ENCODE data around the gene NSUN4. TPM values are rescaled to one million over a fixed set of nuclear protein-coding genes. Genes with fewer than 3 reads are reported as not detected.

The NSUN4 gene
- total and polyA plus RNA-seq, 2 of the 13 experiments (the other 11 are each of a cell fraction or from before 2014, with no cell fraction given): 21.5 to 23.5 TPM

- TF ChIP-seq ZBTB10 (CRISPR knock-in tag; IDR thresholded peaks at IDR 0.05; ENCODE audit: borderline replicate concordance): no peak
- TF ChIP-seq ZBTB4 (CRISPR knock-in tag; IDR thresholded peaks at IDR 0.05; ENCODE audit: borderline replicate concordance): no peak
Observed at GRCh38 chr1:46404482-46405196, 64.0 kb downstream of the NSUN4 start (continued).

- Histone ChIP-seq H2AFZ (ENCODE audit: low read length) (no peak overlapping the region), H3K4me3 (replicated peaks in 1 of 3; ENCODE audit: insufficient read depth in 1 of 3, low read depth in 2 of 3, low read length in 3 of 3) (no peak overlapping the region), H3K9me3 (ENCODE audit: low read length) (no peaks in the 10 kb centered on the region), H3K36me3 (replicated peaks in 1 of 2; ENCODE audit: control insufficient read depth in 1 of 2, insufficient read depth in 2 of 2, low read length in 2 of 2) (peaks cover 0 to 1% of the 10 kb centered on the region in 2 experiments; a peak in 1 of 5 replicates), H3K4me2 (ENCODE audit: low read depth, low read length) (no peak overlapping the region), H3K27ac (ENCODE audit: extremely low read length, insufficient read depth, low read length) (no peak overlapping the region), H3K4me1 (ENCODE audit: insufficient read depth, low read length) (peaks cover 12% of the 10 kb centered on the region), H3K79me2 (ENCODE audit: insufficient read depth, low read length) (no peaks in the 10 kb centered on the region), H3K27me3 (ENCODE audit: control insufficient read depth in 1 of 2, insufficient read depth in 2 of 2, low read length in 2 of 2) (no peaks in the 10 kb centered on the region), H4K20me1 (ENCODE audit: insufficient read depth, low read length) (no peaks in the 10 kb centered on the region), H3K9ac (ENCODE audit: insufficient read depth, low read depth, low read length) (no peak overlapping the region)
- DNase-seq (ENCODE audit: low spot score) (no peak), ATAC-seq (no peak), FAIRE-seq (no peak)
- BruUV-seq (replicated peaks): no TSS peak
- intact Hi-C loops (cut with micrococcal nuclease; ENCODE audit: unreplicated experiment) (no loop called here), in situ Hi-C loops (cut with HindIII; ENCODE audit: extremely low pct_ligation_motif_present, low pct_unique_long_range_greater_than_20kb) (no loop called here)
- WGBS (ENCODE audit: low lambda C conversion rate): 86% methylated on average over 1 of the region's 12 CpGs
- POLR2A ChIA-PET: no interaction called here
- CTCF ChIA-PET (ENCODE audit: low intra/inter-chr PET ratio, low total read pairs): no interaction called here
- TF ChIP-seq, protein P1, sequence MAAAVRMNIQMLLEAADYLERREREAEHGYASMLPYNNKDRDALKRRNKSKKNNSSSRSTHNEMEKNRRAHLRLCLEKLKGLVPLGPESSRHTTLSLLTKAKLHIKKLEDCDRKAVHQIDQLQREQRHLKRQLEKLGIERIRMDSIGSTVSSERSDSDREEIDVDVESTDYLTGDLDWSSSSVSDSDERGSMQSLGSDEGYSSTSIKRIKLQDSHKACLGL (CRISPR knock-in tag; IDR thresholded peaks at IDR 0.05): no peak
- TF ChIP-seq RBM39 (IDR thresholded peaks at IDR 0.05; ENCODE audit: low read depth, low read length, poor library complexity, severe bottlenecking) (no peak), HOXA5 (CRISPR knock-in tag; IDR thresholded peaks at IDR 0.05) (no peak), FOXO1 (CRISPR knock-in tag; IDR thresholded peaks at IDR 0.05) (no peak), ZSCAN5A (CRISPR knock-in tag; IDR thresholded peaks at IDR 0.05; ENCODE audit: borderline replicate concordance) (no peak), SETDB1 (CRISPR knock-in tag; IDR thresholded peaks at IDR 0.05; ENCODE audit: borderline replicate concordance) (no peak), CHCHD3 (CRISPR knock-in tag; IDR thresholded peaks at IDR 0.05) (no peak), HNRNPK (IDR thresholded peaks at IDR 0.05; ENCODE audit: low read depth, low read length, poor library complexity, severe bottlenecking) (no peak), ZNF879 (CRISPR knock-in tag; IDR thresholded peaks at IDR 0.05) (no peak), ZNF672 (CRISPR knock-in tag; IDR thresholded peaks at IDR 0.05) (no peak)
Observed at GRCh38 chr1:46405197-46405555, 64.6 kb downstream of the NSUN4 start.

Measured in HepG2 (cell line).